ENCODE results near the gene IL1RAP.

GRCh38 chr3:190697502-190697830, 183.6 kb downstream of the IL1RAP start:
- TF ChIP-seq, protein P1, sequence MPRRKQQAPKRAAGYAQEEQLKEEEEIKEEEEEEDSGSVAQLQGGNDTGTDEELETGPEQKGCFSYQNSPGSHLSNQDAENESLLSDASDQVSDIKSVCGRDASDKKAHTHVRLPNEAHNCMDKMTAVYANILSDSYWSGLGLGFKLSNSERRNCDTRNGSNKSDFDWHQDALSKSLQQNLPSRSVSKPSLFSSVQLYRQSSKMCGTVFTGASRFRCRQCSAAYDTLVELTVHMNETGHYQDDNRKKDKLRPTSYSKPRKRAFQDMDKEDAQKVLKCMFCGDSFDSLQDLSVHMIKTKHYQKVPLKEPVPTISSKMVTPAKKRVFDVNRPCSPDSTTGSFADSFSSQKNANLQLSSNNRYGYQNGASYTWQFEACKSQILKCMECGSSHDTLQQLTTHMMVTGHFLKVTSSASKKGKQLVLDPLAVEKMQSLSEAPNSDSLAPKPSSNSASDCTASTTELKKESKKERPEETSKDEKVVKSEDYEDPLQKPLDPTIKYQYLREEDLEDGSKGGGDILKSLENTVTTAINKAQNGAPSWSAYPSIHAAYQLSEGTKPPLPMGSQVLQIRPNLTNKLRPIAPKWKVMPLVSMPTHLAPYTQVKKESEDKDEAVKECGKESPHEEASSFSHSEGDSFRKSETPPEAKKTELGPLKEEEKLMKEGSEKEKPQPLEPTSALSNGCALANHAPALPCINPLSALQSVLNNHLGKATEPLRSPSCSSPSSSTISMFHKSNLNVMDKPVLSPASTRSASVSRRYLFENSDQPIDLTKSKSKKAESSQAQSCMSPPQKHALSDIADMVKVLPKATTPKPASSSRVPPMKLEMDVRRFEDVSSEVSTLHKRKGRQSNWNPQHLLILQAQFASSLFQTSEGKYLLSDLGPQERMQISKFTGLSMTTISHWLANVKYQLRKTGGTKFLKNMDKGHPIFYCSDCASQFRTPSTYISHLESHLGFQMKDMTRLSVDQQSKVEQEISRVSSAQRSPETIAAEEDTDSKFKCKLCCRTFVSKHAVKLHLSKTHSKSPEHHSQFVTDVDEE (CRISPR knock-in tag; IDR thresholded peaks at IDR 0.05), result no peak
- TF ChIP-seq ZNF565 (CRISPR knock-in tag; conservative IDR thresholded peaks at IDR 0.05; ENCODE audit: low read depth), result no peak
- no peak for TF ChIP-seq CSRNP3 (CRISPR knock-in tag; IDR thresholded peaks at IDR 0.05)
- TF ChIP-seq ESRRG (CRISPR knock-in tag; IDR thresholded peaks at IDR 0.05), result no peak

All from SK-N-SH treated with all-trans-retinoic acid at 6 μM for 48 hours (cell line).